GM12891 (cell line): Measurements from ENCODE around the gene MAP1A.

ENCODE experiments used
- POLR2A ChIP-seq: IDR thresholded peaks from 2 replicates; pipeline ENCODE4 v1.6.1; 2011; ENCODE audit warnings: low read depth, low read length, control low read depth
- POLR2AphosphoS5 ChIP-seq: IDR thresholded peaks from 2 replicates; pipeline ENCODE4 v1.6.1; 2011; ENCODE audit warnings: low read depth, low read length, control low read depth
- POU2F2 ChIP-seq: IDR thresholded peaks from 2 replicates; pipeline ENCODE4 v1.6.1; 2011; ENCODE audit warnings: low read depth, mild to moderate bottlenecking, control low read depth, low read length, moderate library complexity
- SPI1 ChIP-seq: IDR thresholded peaks from 2 replicates; pipeline ENCODE4 v1.6.1; 2011; ENCODE audit warnings: low read depth, low read length, control low read depth
- TAF1 ChIP-seq: IDR thresholded peaks from 2 replicates; pipeline ENCODE4 v1.6.1; 2011; ENCODE audit warnings: low read depth, low read length, control low read depth

- TF ChIP-seq POLR2A, result no peak
- TF ChIP-seq POLR2AphosphoS5, result no peak
- no peak for TF ChIP-seq SPI1
- TF ChIP-seq POU2F2, result no peak
- no peak for TF ChIP-seq TAF1
Observed at GRCh38 chr15:43528542-43529007, 11.2 kb downstream of the MAP1A start.
